Measurements from ENCODE around the gene EDDM3A. TPM values are rescaled to one million over a fixed set of nuclear protein-coding genes. Genes with fewer than 3 reads are reported as not detected.

Gene EDDM3A
- total and polyA plus RNA-seq, 2 experiments from 2014 or later = not detected

DNA sequence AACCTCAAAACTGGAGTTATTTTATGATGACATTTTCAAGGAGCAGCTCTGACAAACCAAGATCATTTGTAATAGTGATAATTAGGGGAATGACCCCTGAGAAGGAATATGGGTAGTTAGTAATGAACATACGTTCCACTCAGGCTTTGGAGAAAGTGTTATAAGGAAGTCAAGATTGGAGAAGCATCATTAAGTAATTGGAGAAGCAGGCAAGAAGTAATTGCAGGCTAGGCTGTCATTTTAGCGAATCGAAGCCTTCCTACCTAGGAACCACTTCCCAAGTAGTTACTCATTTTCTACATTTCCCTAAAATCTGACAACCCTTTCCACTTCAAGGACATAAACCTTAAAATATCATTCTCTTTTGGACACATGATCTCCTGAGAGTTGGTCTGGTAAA lies 23.7 kb downstream of the EDDM3A start:
- Histone ChIP-seq H3K36me3 (ENCODE audit: insufficient read depth) (no peaks in the 10 kb centered on the region), H3K4me1 (ENCODE audit: insufficient read depth) (peaks cover 17% of the 10 kb centered on the region), H2AFZ (no peak overlapping the region), H4K20me1 (replicated peaks; ENCODE audit: insufficient read depth) (no peaks in the 10 kb centered on the region), H3K9me2 (ENCODE audit: insufficient read depth) (no peaks in the 10 kb centered on the region; the same call in 1 of the 2 replicates), H3K4me2 (no peak overlapping the region), H3F3A (replicated peaks; ENCODE audit: low read depth) (no peaks in the 10 kb centered on the region; the same call in 1 of the 2 replicates), H3K4me3 (no peak overlapping the region), H3K27ac (ENCODE audit: low read depth) (no peak overlapping the region), H3K79me2 (replicated peaks; ENCODE audit: insufficient read depth) (no peaks in the 10 kb centered on the region), H3K27me3 (ENCODE audit: insufficient read depth) (no peaks in the 10 kb centered on the region)
- DNase-seq (ENCODE audit: low spot score) = no peak
- TF ChIP-seq ZNF114 (CRISPR knock-in tag; IDR thresholded peaks at IDR 0.05) = no peak
- no peak for TF ChIP-seq NANOG (IDR thresholded peaks at IDR 0.05; ENCODE audit: borderline replicate concordance)
- TF ChIP-seq STAT1 (IDR thresholded peaks at IDR 0.05; ENCODE audit: unreplicated experiment) = no peak
- TF ChIP-seq, protein P1, sequence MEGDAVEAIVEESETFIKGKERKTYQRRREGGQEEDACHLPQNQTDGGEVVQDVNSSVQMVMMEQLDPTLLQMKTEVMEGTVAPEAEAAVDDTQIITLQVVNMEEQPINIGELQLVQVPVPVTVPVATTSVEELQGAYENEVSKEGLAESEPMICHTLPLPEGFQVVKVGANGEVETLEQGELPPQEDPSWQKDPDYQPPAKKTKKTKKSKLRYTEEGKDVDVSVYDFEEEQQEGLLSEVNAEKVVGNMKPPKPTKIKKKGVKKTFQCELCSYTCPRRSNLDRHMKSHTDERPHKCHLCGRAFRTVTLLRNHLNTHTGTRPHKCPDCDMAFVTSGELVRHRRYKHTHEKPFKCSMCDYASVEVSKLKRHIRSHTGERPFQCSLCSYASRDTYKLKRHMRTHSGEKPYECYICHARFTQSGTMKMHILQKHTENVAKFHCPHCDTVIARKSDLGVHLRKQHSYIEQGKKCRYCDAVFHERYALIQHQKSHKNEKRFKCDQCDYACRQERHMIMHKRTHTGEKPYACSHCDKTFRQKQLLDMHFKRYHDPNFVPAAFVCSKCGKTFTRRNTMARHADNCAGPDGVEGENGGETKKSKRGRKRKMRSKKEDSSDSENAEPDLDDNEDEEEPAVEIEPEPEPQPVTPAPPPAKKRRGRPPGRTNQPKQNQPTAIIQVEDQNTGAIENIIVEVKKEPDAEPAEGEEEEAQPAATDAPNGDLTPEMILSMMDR (conservative IDR thresholded peaks at IDR 0.05; ENCODE audit: low read depth in 2 of 2) = no peak
- TF ChIP-seq JUNB (IDR thresholded peaks at IDR 0.05; ENCODE audit: unreplicated experiment) = no peak
- TF ChIP-seq POLR2AphosphoS5 (IDR thresholded peaks at IDR 0.05; ENCODE audit: low read depth) = no peak
- TF ChIP-seq EZH2phosphoT487 (IDR thresholded peaks at IDR 0.05; ENCODE audit: unreplicated experiment) = no peak
- no peak for TF ChIP-seq EZH2 (IDR thresholded peaks at IDR 0.05; ENCODE audit: low read depth, unreplicated experiment)
- TF ChIP-seq, protein P2, sequence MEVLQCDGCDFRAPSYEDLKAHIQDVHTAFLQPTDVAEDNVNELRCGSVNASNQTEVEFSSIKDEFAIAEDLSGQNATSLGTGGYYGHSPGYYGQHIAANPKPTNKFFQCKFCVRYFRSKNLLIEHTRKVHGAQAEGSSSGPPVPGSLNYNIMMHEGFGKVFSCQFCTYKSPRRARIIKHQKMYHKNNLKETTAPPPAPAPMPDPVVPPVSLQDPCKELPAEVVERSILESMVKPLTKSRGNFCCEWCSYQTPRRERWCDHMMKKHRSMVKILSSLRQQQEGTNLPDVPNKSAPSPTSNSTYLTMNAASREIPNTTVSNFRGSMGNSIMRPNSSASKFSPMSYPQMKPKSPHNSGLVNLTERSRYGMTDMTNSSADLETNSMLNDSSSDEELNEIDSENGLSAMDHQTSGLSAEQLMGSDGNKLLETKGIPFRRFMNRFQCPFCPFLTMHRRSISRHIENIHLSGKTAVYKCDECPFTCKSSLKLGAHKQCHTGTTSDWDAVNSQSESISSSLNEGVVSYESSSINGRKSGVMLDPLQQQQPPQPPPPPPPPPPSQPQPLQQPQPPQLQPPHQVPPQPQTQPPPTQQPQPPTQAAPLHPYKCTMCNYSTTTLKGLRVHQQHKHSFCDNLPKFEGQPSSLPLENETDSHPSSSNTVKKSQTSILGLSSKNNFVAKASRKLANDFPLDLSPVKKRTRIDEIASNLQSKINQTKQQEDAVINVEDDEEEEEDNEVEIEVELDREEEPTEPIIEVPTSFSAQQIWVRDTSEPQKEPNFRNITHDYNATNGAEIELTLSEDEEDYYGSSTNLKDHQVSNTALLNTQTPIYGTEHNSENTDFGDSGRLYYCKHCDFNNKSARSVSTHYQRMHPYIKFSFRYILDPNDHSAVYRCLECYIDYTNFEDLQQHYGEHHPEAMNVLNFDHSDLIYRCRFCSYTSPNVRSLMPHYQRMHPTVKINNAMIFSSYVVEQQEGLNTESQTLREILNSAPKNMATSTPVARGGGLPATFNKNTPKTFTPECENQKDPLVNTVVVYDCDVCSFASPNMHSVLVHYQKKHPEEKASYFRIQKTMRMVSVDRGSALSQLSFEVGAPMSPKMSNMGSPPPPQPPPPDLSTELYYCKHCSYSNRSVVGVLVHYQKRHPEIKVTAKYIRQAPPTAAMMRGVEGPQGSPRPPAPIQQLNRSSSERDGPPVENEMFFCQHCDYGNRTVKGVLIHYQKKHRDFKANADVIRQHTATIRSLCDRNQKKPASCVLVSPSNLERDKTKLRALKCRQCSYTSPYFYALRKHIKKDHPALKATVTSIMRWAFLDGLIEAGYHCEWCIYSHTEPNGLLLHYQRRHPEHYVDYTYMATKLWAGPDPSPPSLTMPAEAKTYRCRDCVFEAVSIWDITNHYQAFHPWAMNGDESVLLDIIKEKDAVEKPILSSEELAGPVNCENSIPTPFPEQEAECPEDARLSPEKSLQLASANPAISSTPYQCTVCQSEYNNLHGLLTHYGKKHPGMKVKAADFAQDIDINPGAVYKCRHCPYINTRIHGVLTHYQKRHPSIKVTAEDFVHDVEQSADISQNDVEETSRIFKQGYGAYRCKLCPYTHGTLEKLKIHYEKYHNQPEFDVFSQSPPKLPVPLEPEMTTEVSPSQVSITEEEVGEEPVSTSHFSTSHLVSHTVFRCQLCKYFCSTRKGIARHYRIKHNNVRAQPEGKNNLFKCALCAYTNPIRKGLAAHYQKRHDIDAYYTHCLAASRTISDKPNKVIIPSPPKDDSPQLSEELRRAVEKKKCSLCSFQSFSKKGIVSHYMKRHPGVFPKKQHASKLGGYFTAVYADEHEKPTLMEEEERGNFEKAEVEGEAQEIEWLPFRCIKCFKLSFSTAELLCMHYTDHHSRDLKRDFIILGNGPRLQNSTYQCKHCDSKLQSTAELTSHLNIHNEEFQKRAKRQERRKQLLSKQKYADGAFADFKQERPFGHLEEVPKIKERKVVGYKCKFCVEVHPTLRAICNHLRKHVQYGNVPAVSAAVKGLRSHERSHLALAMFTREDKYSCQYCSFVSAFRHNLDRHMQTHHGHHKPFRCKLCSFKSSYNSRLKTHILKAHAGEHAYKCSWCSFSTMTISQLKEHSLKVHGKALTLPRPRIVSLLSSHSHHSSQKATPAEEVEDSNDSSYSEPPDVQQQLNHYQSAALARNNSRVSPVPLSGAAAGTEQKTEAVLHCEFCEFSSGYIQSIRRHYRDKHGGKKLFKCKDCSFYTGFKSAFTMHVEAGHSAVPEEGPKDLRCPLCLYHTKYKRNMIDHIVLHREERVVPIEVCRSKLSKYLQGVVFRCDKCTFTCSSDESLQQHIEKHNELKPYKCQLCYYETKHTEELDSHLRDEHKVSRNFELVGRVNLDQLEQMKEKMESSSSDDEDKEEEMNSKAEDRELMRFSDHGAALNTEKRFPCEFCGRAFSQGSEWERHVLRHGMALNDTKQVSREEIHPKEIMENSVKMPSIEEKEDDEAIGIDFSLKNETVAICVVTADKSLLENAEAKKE (CRISPR knock-in tag; IDR thresholded peaks at IDR 0.05) = no peak
- no peak for TF ChIP-seq CREB1 (CRISPR knock-in tag; IDR thresholded peaks at IDR 0.05; ENCODE audit: low read depth)
- TF ChIP-seq, protein P3, sequence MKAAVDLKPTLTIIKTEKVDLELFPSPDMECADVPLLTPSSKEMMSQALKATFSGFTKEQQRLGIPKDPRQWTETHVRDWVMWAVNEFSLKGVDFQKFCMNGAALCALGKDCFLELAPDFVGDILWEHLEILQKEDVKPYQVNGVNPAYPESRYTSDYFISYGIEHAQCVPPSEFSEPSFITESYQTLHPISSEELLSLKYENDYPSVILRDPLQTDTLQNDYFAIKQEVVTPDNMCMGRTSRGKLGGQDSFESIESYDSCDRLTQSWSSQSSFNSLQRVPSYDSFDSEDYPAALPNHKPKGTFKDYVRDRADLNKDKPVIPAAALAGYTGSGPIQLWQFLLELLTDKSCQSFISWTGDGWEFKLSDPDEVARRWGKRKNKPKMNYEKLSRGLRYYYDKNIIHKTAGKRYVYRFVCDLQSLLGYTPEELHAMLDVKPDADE (IDR thresholded peaks at IDR 0.05) = no peak
- H3K27ac Mint-ChIP-seq = no peak overlapping the region
- peaks cover 5% of the 10 kb centered on the region; the same call in 1 of the 3 replicates for H3K36me3 Mint-ChIP-seq (ENCODE audit: low read depth)
- H3K4me1 Mint-ChIP-seq = peaks cover 21% of the 10 kb centered on the region
- H3K27me3 Mint-ChIP-seq (ENCODE audit: insufficient read depth, low read depth, poor library complexity) = peaks cover 8% of the 10 kb centered on the region
- H3K4me3 Mint-ChIP-seq = no peak overlapping the region
- no peak for ATAC-seq
- peaks cover 7% of the 10 kb centered on the region; the same call in 2 of the 3 replicates for H3K9me3 Mint-ChIP-seq
